Mononuclear cell (primary cell): Measurements from ENCODE around the gene SLC4A5. TPM values are rescaled to one million over a fixed set of nuclear protein-coding genes. Genes with fewer than 3 reads are reported as not detected.
"Not testable (repeated sequence)": the region's sequence is repeated elsewhere in the genome, so short reads cannot be mapped to it uniquely, and the experiment has no call there.

ENCODE experiments used
- H3K27me3 ChIP-seq: 2 replicates; pipeline ENCODE4 v1.6.0; 2011; ENCODE audit warnings: low read length, control low read depth; ENCODE audit not compliant: insufficient read depth
- H3K4me1 ChIP-seq: 2 replicates; pipeline ENCODE4 v1.5.1; 2011; ENCODE audit warnings: mild to moderate bottlenecking, low read length, control low read depth; ENCODE audit not compliant: insufficient read depth
- H3K4me3 ChIP-seq: 2 replicates; pipeline ENCODE4 v1.5.1; 2011; ENCODE audit warnings: mild to moderate bottlenecking, low read length, moderate library complexity
- H3K9me3 ChIP-seq: 2 replicates; pipeline ENCODE4 v1.5.1; 2011; ENCODE audit warnings: low read depth, mild to moderate bottlenecking, control low read depth, low read length
- total RNA-seq: library from RNA; depleted of rRNA; stranded (reverse); fragments of >200 nt; gene quantifications from one replicate; pipeline ENCODE4 v1.2.3, GENCODE V29; 2012

SLC4A5 gene
- total RNA-seq, 1 donor, result 6.7 TPM

- Histone ChIP-seq H3K4me3 (no peak overlapping the region), H3K4me1 (peaks cover 5% of the 10 kb centered on the region), H3K9me3 (no peaks in the 10 kb centered on the region), H3K27me3 (no peaks in the 10 kb centered on the region)
Measured at GRCh38 chr2:74228772-74229171, 114.4 kb downstream of the SLC4A5 start.

GRCh38 chr2:74227646-74228045 lies 115.6 kb downstream of the SLC4A5 start:
- H3K4me3 ChIP-seq, result no peak overlapping the region
- peaks cover 7% of the 10 kb centered on the region for H3K4me1 ChIP-seq
- H3K9me3 ChIP-seq, result no peaks in the 10 kb centered on the region
- no peaks in the 10 kb centered on the region for H3K27me3 ChIP-seq

GRCh38 chr2:74226648-74227213 lies 116.5 kb downstream of the SLC4A5 start:
- Histone ChIP-seq H3K4me3 (no peak overlapping the region), H3K4me1 (peaks cover 7% of the 10 kb centered on the region), H3K9me3 (no peaks in the 10 kb centered on the region), H3K27me3 (no peaks in the 10 kb centered on the region)

GRCh38 chr2:74225698-74226459 lies 117.3 kb downstream of the SLC4A5 start:
- Histone ChIP-seq H3K27me3 (no peaks in the 10 kb centered on the region), H3K4me3 (no peak overlapping the region), H3K4me1 (peaks cover 7% of the 10 kb centered on the region), H3K9me3 (no peaks in the 10 kb centered on the region)

GRCh38 chr2:74223941-74224770 lies 119.1 kb downstream of the SLC4A5 start:
- Histone ChIP-seq H3K27me3 (no peaks in the 10 kb centered on the region), H3K4me1 (peaks cover 7% of the 10 kb centered on the region), H3K9me3 (no peaks in the 10 kb centered on the region)

DNA sequence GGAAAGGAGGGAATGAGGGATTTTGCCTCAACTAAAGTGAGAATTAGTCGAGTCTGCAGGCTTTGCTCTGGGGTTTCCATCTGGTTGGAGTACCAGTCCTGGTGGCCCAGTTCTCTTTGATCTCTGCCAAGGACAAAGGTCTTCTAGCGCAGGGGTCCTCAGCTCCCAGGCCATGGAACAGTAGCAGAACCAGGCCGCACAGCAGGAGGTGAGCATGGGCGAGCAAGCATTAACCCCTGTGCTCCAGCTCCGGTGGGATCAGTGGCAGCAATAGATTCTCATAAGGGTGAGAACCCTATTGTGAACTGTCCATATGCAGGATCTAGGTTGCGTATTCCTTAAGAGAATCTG lies 120.9 kb downstream of the SLC4A5 start:
- no peak overlapping the region for H3K4me3 ChIP-seq
- H3K4me1 ChIP-seq, result peaks cover 7% of the 10 kb centered on the region
- no peaks in the 10 kb centered on the region for H3K27me3 ChIP-seq

More at GRCh38 chr2:74223941-74224770, 119.1 kb downstream of the SLC4A5 start:
- H3K4me3 ChIP-seq, result no peak overlapping the region

DNA sequence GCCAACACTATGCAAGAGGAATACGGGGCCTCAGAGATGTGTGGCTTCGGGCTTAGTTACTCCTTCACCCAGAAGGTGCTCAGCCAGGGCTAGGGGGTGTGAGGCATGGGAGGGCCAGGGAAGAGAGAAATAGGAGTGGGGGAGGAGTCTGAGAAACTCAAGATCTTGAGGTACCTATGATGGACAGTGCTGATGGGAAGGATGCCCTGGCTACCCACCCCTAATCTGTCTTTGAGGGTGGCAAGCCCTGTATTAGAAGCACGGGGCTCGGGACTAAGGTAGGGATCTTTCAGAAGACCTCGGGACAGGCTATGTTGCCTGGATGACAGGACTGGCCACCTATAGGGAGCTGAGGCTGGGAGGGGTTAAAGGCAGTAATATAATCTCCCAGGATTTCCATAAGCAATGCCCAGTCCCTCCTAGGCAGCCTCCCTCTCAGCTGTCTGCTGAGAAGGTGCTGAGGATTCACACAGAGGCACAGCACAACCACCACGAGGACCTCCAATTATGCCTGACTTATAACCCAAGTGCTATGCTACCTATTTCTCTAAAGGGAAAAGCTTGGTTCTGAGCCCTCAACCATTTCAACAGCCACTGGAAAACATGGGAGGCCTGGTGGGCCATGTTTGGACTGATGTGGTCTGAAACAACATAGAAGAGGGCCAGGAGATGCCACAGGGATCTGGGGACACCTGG lies 121.5 kb downstream of the SLC4A5 start:
- Histone ChIP-seq H3K9me3 (no peaks in the 10 kb centered on the region), H3K4me1 (peaks cover 7% of the 10 kb centered on the region), H3K4me3 (no peak overlapping the region), H3K27me3 (no peaks in the 10 kb centered on the region)

More for the DNA sequence above, 120.9 kb downstream of the SLC4A5 start:
- H3K9me3 ChIP-seq, result no peaks in the 10 kb centered on the region

DNA sequence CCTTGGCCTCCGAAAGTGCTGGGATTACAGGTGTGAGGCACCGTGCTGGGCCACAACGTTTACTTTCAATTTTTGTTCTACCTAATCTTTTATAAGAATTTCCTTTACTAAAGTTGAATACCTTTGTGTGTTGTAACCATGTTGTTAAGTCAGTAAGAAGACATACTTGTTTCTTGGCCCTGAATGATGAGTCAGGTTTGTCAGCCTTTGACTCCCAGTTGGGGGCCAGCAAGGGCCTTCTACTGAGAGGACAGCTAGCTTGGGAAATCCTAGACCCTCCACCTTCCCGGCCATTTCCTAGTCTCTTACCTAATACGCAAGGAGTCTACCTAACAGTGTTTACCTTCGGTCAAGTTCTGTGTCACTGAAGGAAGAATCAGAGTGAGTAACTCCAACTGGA lies 122.1 kb downstream of the SLC4A5 start:
- H3K4me3 ChIP-seq, result no peak overlapping the region

DNA sequence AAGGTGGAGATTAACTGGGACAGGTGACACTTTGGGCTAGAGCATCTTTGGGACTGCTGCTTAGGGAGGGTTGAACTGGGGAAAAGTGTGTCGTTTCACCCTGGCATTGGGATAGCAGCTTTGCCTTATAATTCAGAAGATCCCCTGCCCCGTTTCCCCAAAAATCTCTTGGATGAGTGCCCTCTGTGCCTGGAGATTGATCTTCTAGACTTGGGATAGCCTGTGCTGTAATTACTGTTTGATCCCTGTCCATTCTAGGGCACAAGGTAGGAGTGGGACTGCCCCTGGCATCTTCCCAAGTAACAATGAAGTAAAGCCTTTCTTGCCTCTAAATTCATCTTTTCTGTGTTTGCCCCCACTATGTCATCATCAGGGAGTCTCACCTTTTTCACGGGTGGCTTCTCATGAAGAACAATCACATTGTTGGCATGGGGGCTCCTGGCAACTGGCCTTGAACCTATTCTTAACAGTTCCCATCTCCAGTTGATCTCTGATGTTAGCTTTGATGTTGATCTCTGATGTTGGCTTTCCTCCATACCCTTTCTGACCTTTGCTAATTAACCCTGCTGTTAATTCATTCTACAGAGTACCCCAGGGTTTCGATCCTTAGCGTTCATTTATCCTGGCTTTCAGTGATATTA lies 123.2 kb downstream of the SLC4A5 start:
- Histone ChIP-seq H3K4me1 (peaks cover 7% of the 10 kb centered on the region), H3K4me3 (no peak overlapping the region), H3K9me3 (no peaks in the 10 kb centered on the region), H3K27me3 (no peaks in the 10 kb centered on the region)

More for the DNA sequence above, 122.1 kb downstream of the SLC4A5 start:
- Histone ChIP-seq H3K27me3 (no peaks in the 10 kb centered on the region), H3K4me1 (peaks cover 7% of the 10 kb centered on the region), H3K9me3 (no peaks in the 10 kb centered on the region)

GRCh38 chr2:74216642-74217041 lies 126.6 kb downstream of the SLC4A5 start:
- Histone ChIP-seq H3K4me1 (peaks cover 5% of the 10 kb centered on the region), H3K4me3 (no peak overlapping the region), H3K9me3 (no peaks in the 10 kb centered on the region), H3K27me3 (no peaks in the 10 kb centered on the region)

GRCh38 chr2:74215771-74216170 lies 127.4 kb downstream of the SLC4A5 start:
- H3K4me3 ChIP-seq, H3K4me1 ChIP-seq, H3K27me3 ChIP-seq, H3K9me3 ChIP-seq: not testable (repeated sequence)

DNA sequence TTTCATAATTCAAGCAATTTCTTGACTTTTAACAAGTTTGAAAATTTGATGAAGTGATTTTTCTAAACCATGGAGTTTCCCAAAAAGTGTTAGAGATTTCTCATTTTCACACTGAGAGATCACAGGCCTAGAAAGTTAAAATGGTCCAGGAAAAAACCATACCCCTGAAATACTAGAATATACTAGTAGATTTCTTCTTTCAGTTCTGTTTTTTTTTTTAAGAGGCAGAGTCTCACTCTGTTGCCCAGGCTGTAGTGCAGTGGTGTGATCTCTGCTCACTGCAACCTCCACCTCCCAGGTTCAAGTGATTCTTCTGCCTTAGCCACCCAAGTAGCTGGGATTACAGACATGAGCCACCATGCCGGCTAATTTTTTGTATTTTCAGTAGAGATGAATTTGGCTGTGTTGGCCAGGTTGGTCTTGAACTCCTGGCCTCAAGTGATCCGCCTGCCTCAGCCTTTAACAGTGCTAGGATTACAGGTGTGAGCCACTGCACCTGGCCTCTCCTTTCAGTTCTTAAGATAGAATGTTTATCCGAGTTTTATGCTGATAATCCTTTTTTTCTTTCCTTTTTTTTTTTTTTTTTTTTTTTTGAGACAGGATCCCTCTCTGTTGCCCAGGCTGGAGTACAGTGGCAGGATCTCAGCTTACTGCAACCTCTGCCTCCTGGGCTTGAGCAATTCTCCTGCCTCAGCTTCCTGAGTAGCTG lies 130.4 kb downstream of the SLC4A5 start:
- peaks cover 7% of the 10 kb centered on the region for H3K4me1 ChIP-seq
- H3K9me3 ChIP-seq, result no peaks in the 10 kb centered on the region
- no peak overlapping the region for H3K4me3 ChIP-seq
- H3K27me3 ChIP-seq, result no peaks in the 10 kb centered on the region

GRCh38 chr2:74206180-74206688 lies 137.0 kb downstream of the SLC4A5 start:
- no peaks in the 10 kb centered on the region for H3K9me3 ChIP-seq
- H3K27me3 ChIP-seq, result no peaks in the 10 kb centered on the region
- no peak overlapping the region for H3K4me3 ChIP-seq
- H3K4me1 ChIP-seq, result peaks cover 37% of the 10 kb centered on the region

GRCh38 chr2:74205596-74205995 lies 137.6 kb downstream of the SLC4A5 start:
- Histone ChIP-seq H3K4me1 (peaks cover 41% of the 10 kb centered on the region), H3K4me3 (no peak overlapping the region), H3K27me3 (no peaks in the 10 kb centered on the region), H3K9me3 (no peaks in the 10 kb centered on the region)
